ENCODE results near the gene MSL3B.

Gene MSL3B

GRCh38 chr2:233838726-233839446 is 29.3 kb downstream of the MSL3B start:
- Histone ChIP-seq H3K4me2 (ENCODE audit: low read length) (no peak overlapping the region), H3K27ac (ENCODE audit: low read length) (no peak overlapping the region), H3K9ac (ENCODE audit: low read length) (no peak overlapping the region), H3K9me3 (ENCODE audit: low read length) (no peaks in the 10 kb centered on the region), H4K20me1 (ENCODE audit: insufficient read depth) (no peaks in the 10 kb centered on the region), H3K4me3 (ENCODE audit: low read length) (no peak overlapping the region), H3K9me2 (ENCODE audit: insufficient read depth, low read length) (no peaks in the 10 kb centered on the region), H2AFZ (ENCODE audit: low read depth, low read length) (no peak overlapping the region), H3K79me2 (replicated peaks; ENCODE audit: insufficient read depth, low read length) (peaks cover 4% of the 10 kb centered on the region), H3F3A (ENCODE audit: insufficient read depth, low read length, poor library complexity, severe bottlenecking) (no peaks in the 10 kb centered on the region), H3K27me3 (ENCODE audit: insufficient read depth, low read depth, low read length) (no peaks in the 10 kb centered on the region), H3K36me3 (ENCODE audit: insufficient read depth, low read length) (no peaks in the 10 kb centered on the region)
- no peak for TF ChIP-seq RAD21 (conservative IDR thresholded peaks at IDR 0.05)
- TF ChIP-seq MXI1 (conservative IDR thresholded peaks at IDR 0.05; ENCODE audit: poor library complexity, severe bottlenecking), result no peak
- no peak for TF ChIP-seq TAF1 (IDR thresholded peaks at IDR 0.05; ENCODE audit: low read depth)

DNA sequence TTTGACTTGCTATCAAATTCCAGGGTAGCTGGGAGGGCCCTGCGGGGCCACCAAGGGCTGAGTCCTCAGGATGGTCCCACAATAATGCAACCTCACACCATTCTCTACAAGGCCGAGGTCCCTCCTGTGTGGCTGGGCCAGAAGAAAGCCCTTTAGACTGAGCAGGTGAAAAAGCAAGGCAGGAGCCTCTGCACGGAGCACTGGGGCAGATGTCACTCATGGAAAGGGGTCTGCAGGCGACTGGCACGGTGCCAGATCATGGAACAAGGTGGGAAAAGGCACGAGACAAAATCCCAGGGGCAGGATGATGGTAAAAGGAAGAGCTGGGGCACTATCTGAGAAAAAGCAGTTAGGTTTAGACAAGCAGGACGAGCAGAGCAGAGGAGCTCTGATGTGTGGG is 29.9 kb downstream of the MSL3B start:
- Histone ChIP-seq H3K79me2 (replicated peaks; ENCODE audit: insufficient read depth, low read length) (peaks cover 4% of the 10 kb centered on the region), H3K4me2 (ENCODE audit: low read length) (no peak overlapping the region), H3K9ac (ENCODE audit: low read length) (no peak overlapping the region), H3K36me3 (ENCODE audit: insufficient read depth, low read length) (no peaks in the 10 kb centered on the region), H3F3A (ENCODE audit: insufficient read depth, low read length, poor library complexity, severe bottlenecking) (no peaks in the 10 kb centered on the region), H3K9me2 (ENCODE audit: insufficient read depth, low read length) (no peaks in the 10 kb centered on the region), H3K9me3 (ENCODE audit: low read length) (no peaks in the 10 kb centered on the region), H3K4me3 (ENCODE audit: low read length) (no peak overlapping the region), H3K27ac (ENCODE audit: low read length) (no peak overlapping the region), H4K20me1 (ENCODE audit: insufficient read depth) (no peaks in the 10 kb centered on the region), H2AFZ (ENCODE audit: low read depth, low read length) (no peak overlapping the region), H3K27me3 (ENCODE audit: insufficient read depth, low read depth, low read length) (no peaks in the 10 kb centered on the region)
- TF ChIP-seq MXI1 (conservative IDR thresholded peaks at IDR 0.05; ENCODE audit: poor library complexity, severe bottlenecking) (no peak), POLR2AphosphoS5 (IDR thresholded peaks at IDR 0.05) (no peak), EZH2 (IDR thresholded peaks at IDR 0.05; ENCODE audit: borderline replicate concordance, insufficient read depth, low read length, poor library complexity, severe bottlenecking) (no peak), SMC3 (conservative IDR thresholded peaks at IDR 0.05; ENCODE audit: poor library complexity) (no peak), TAF1 (IDR thresholded peaks at IDR 0.05; ENCODE audit: low read depth) (no peak), RAD21 (conservative IDR thresholded peaks at IDR 0.05) (no peak), EP300 (conservative IDR thresholded peaks at IDR 0.05; ENCODE audit: poor library complexity, severe bottlenecking) (no peak)
- TF ChIP-seq, protein P1, sequence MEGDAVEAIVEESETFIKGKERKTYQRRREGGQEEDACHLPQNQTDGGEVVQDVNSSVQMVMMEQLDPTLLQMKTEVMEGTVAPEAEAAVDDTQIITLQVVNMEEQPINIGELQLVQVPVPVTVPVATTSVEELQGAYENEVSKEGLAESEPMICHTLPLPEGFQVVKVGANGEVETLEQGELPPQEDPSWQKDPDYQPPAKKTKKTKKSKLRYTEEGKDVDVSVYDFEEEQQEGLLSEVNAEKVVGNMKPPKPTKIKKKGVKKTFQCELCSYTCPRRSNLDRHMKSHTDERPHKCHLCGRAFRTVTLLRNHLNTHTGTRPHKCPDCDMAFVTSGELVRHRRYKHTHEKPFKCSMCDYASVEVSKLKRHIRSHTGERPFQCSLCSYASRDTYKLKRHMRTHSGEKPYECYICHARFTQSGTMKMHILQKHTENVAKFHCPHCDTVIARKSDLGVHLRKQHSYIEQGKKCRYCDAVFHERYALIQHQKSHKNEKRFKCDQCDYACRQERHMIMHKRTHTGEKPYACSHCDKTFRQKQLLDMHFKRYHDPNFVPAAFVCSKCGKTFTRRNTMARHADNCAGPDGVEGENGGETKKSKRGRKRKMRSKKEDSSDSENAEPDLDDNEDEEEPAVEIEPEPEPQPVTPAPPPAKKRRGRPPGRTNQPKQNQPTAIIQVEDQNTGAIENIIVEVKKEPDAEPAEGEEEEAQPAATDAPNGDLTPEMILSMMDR (IDR thresholded peaks at IDR 0.05; ENCODE audit: poor library complexity, severe bottlenecking), result no peak
- TF ChIP-seq, protein P2, sequence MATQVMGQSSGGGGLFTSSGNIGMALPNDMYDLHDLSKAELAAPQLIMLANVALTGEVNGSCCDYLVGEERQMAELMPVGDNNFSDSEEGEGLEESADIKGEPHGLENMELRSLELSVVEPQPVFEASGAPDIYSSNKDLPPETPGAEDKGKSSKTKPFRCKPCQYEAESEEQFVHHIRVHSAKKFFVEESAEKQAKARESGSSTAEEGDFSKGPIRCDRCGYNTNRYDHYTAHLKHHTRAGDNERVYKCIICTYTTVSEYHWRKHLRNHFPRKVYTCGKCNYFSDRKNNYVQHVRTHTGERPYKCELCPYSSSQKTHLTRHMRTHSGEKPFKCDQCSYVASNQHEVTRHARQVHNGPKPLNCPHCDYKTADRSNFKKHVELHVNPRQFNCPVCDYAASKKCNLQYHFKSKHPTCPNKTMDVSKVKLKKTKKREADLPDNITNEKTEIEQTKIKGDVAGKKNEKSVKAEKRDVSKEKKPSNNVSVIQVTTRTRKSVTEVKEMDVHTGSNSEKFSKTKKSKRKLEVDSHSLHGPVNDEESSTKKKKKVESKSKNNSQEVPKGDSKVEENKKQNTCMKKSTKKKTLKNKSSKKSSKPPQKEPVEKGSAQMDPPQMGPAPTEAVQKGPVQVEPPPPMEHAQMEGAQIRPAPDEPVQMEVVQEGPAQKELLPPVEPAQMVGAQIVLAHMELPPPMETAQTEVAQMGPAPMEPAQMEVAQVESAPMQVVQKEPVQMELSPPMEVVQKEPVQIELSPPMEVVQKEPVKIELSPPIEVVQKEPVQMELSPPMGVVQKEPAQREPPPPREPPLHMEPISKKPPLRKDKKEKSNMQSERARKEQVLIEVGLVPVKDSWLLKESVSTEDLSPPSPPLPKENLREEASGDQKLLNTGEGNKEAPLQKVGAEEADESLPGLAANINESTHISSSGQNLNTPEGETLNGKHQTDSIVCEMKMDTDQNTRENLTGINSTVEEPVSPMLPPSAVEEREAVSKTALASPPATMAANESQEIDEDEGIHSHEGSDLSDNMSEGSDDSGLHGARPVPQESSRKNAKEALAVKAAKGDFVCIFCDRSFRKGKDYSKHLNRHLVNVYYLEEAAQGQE (IDR thresholded peaks at IDR 0.05; ENCODE audit: borderline replicate concordance), result no peak
